ENCODE data around the gene CCDC6.

DNA sequence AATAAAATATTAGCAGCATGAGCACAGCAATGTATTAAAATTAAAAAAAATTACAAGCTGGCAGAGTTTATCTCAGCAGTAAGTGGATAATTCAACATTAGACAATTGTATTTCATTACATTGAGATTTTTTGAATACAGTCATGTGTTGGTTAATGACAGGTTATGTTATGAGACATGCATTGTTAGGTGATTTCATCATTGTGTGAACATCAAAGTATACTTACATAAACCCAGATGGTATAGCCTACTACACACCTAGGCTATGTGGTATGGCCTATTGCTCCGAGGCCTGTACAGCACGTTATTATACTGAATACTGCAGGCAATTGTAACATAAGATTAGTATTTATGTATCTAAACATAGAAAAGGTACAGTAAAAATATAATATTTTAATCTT lies 29.7 kb downstream of the CCDC6 start:
- no peak for TF ChIP-seq FOXM1 (IDR thresholded peaks at IDR 0.05; ENCODE audit: borderline replicate concordance)
- no peak for TF ChIP-seq L3MBTL2 (conservative IDR thresholded peaks at IDR 0.05)
- no peak for TF ChIP-seq BHLHE40 (IDR thresholded peaks at IDR 0.05; ENCODE audit: borderline replicate concordance)
- TF ChIP-seq SUZ12 (IDR thresholded peaks at IDR 0.05), result no peak
- TF ChIP-seq NFRKB (IDR thresholded peaks at IDR 0.05), result no peak

Data from HEK293T (cell line).